Fibroblast of pulmonary artery (primary cell): Measurements from ENCODE around the gene TMEM272.

Experiments used
- DNase-seq: peaks from one replicate; pipeline ENCODE4 v3.0.0-alpha.2; 2010; ENCODE audit warnings: low read depth
- H3K4me3 ChIP-seq: replicated peaks from 2 replicates; pipeline ENCODE4 v1.5.1; 2011; ENCODE audit warnings: low read depth, mild to moderate bottlenecking, control low read depth, low read length, moderate library complexity
- CTCF ChIP-seq: IDR thresholded peaks from 2 replicates; pipeline ENCODE4 v1.5.1; 2011; ENCODE audit warnings: mild to moderate bottlenecking, control low read depth, low read length, inconsistent platforms; ENCODE audit errors: missing control alignments

TMEM272 gene

DNA sequence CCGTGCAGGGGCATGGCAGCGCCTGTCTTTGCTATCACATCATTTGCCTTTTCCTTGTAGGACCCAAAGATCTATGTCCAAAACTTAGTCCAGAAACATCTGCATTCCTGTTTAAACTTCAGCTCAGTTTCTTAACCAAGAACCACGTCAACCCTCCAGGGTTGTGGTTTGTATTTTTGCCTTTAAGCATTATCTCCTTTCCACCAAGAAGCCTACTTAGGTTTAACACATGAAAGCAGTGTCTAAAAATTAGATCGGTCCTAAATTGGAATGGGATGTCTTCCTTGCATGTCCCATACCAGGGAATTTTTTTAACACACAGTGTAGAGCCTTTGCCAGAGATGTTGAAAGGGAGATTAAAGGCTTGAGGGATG, 79.8 kb downstream of the TMEM272 start:
- TF ChIP-seq CTCF = no peak
- no peak overlapping the region for H3K4me3 ChIP-seq
- DNase-seq = no peak

- TF ChIP-seq CTCF = no peak
- no peak overlapping the region for H3K4me3 ChIP-seq
- peak; percentile 71 for DNase-seq
These were observed 80.5 kb downstream of the TMEM272 start for GRCh38 chr13:51764184-51765141.

- no peak for TF ChIP-seq CTCF
- DNase-seq = no peak
- H3K4me3 ChIP-seq = no peak overlapping the region
These were observed 81.5 kb downstream of the TMEM272 start for GRCh38 chr13:51763486-51763885.
